Adipose tissue (tissue), 3 donors: ENCODE results near the gene GIPC3. TPM values are rescaled to one million over a fixed set of nuclear protein-coding genes. Genes with fewer than 3 reads are reported as not detected.

Source experiments
- H3K27ac ChIP-seq: one replicate; pipeline ENCODE4 v1.5.1; 2013; ENCODE audit warnings: low read depth, low read length
- WGBS, 3 donors: extraction: QIAGEN DNeasy Blood & Tissue Kit; methylation state at CpG; one replicate each; pipeline ENCODE4 v1.1.7; 2013; 5-methylcytosine and 5-hydroxymethylcytosine counted together
- polyA plus RNA-seq, 3 donors: library from polyadenylated mRNA; stranded (reverse); fragments of 200-250 nt; gene quantifications; one replicate each; pipeline ENCODE4 v1.2.3, GENCODE V29; 2013
- donor health status: healthy with polysubstance abuse.
- donor health status: Bipolar disorder and iron deficiency.
- donor health status: healthy.

The GIPC3 gene
- polyA plus RNA-seq, 3 donors, result 0.33 to 1.7 (median 1.5) TPM

GRCh38 chr19:3591876-3592613 is 6.8 kb downstream of the GIPC3 start:
- 64 to 87% (median 80%) methylated on average over 9 of the region's 9 CpGs for WGBS, 3 donors
- H3K27ac ChIP-seq, result no peak overlapping the region

- H3K27ac ChIP-seq, result no peak overlapping the region
- WGBS, 3 donors, result 32 to 48% (median 44%) methylated on average over 10 to 11 of the region's 11 CpGs
These were observed 7.9 kb downstream of the GIPC3 start for GRCh38 chr19:3593156-3593555.

GRCh38 chr19:3595521-3596061 is 10.3 kb downstream of the GIPC3 start:
- 73 to 87% (median 81%) methylated on average over 31 to 34 of the region's 34 CpGs for WGBS, 3 donors

GRCh38 chr19:3599776-3600187 is 14.5 kb downstream of the GIPC3 start:
- no peak overlapping the region for H3K27ac ChIP-seq
- 89 to 94% (median 92%) methylated on average over 27 to 28 of the region's 28 CpGs for WGBS, 3 donors

More at GRCh38 chr19:3595521-3596061, 10.3 kb downstream of the GIPC3 start:
- H3K27ac ChIP-seq, result no peak overlapping the region

- 85 to 88% (median 85%) methylated on average over 12 of the region's 12 CpGs for WGBS, 3 donors
- no peak overlapping the region for H3K27ac ChIP-seq
These were observed 15.7 kb downstream of the GIPC3 start for GRCh38 chr19:3601021-3601420.

GRCh38 chr19:3603121-3603811 is 18.0 kb downstream of the GIPC3 start:
- 59 to 77% (median 61%) methylated on average over 23 of the region's 23 CpGs for WGBS, 3 donors
- H3K27ac ChIP-seq, result no peak overlapping the region

GRCh38 chr19:3604227-3604986 is 19.1 kb downstream of the GIPC3 start:
- WGBS, 3 donors, result 68 to 74% (median 72%) methylated on average over 26 to 27 of the region's 27 CpGs
- H3K27ac ChIP-seq, result no peak overlapping the region

GRCh38 chr19:3604987-3605343 is 19.7 kb downstream of the GIPC3 start:
- no peak overlapping the region for H3K27ac ChIP-seq
- 23 to 74% (median 25%) methylated on average over 11 of the region's 11 CpGs for WGBS, 3 donors

GRCh38 chr19:3605361-3605760 is 20.1 kb downstream of the GIPC3 start:
- WGBS, 3 donors, result 53 to 91% (median 61%) methylated on average over 3 of the region's 3 CpGs
- no peak overlapping the region for H3K27ac ChIP-seq

GRCh38 chr19:3605770-3606169 is 20.5 kb downstream of the GIPC3 start:
- 30 to 68% (median 31%) methylated on average over 5 of the region's 5 CpGs for WGBS, 3 donors
- no peak overlapping the region for H3K27ac ChIP-seq

- H3K27ac ChIP-seq, result no peak overlapping the region
- 7% methylated on average over 33 to 35 of the region's 35 CpGs for WGBS, 3 donors
These were observed 21.0 kb downstream of the GIPC3 start for GRCh38 chr19:3606174-3606689.

GRCh38 chr19:3606690-3607289 is 21.5 kb downstream of the GIPC3 start, which contains the start of gene TBXA2R:
Gene TBXA2R (minus strand): TSS chr19:3606875. CDS start chr19:3600634, 6,241 bp downstream.
- 1 to 7% (median 5%) methylated on average over 30 to 46 of the region's 46 CpGs for WGBS, 3 donors
- peak within 1 kb of the TSS; percentile 57 for H3K27ac ChIP-seq

GRCh38 chr19:3607303-3608078 is 22.2 kb downstream of the GIPC3 start:
- WGBS, 3 donors, result 11 to 31% (median 13%) methylated on average over 22 of the region's 22 CpGs
- H3K27ac ChIP-seq, result peak overlapping the region; percentile 57

GRCh38 chr19:3608079-3608641 is 22.9 kb downstream of the GIPC3 start:
- no peak overlapping the region for H3K27ac ChIP-seq
- 34 to 66% (median 41%) methylated on average over 3 of the region's 3 CpGs for WGBS, 3 donors

GRCh38 chr19:3608750-3609322 is 23.6 kb downstream of the GIPC3 start:
- WGBS, 3 donors, result 33 to 55% (median 33%) methylated on average over 17 to 21 of the region's 21 CpGs
- H3K27ac ChIP-seq, result no peak overlapping the region

GRCh38 chr19:3609779-3610719 is 24.8 kb downstream of the GIPC3 start:
- 63 to 76% (median 68%) methylated on average over 24 of the region's 24 CpGs for WGBS, 3 donors
- H3K27ac ChIP-seq, result no peak overlapping the region
